SK-N-SH (cell line): ENCODE data around the gene GJB3. TPM values are rescaled to one million over a fixed set of nuclear protein-coding genes. Genes with fewer than 3 reads are reported as not detected.

Source experiments
- CTCF ChIA-PET: fragments of 300-600, 350-600 bp; formaldehyde crosslinking; extraction: SDS; loops from one replicate; lab custom pipeline; 2021; lab: Yijun Ruan, JAX
- POLR2A ChIA-PET: fragments of 350-600 bp; sonication (Branson Sonifier 250); formaldehyde crosslinking; extraction: SDS; loops from one replicate; lab custom pipeline; 2020; ENCODE audit warnings: antibody characterized with exemption, inconsistent platforms; lab: Yijun Ruan, JAX
- DNase-seq: peaks from one replicate; pipeline ENCODE4 v3.0.0; 2012
- H2AFZ ChIP-seq: fragments of 200-600 bp; sonication (generic); 2 replicates; pipeline ENCODE4 v1.8.1; 2016; ENCODE audit warnings: antibody characterized with exemption, mild to moderate bottlenecking, low read depth
- H3F3A ChIP-seq: fragments of 200-600 bp; sonication (generic); replicated peaks from 2 replicates; pipeline ENCODE3; 2016; ENCODE audit warnings: antibody characterized with exemption, mild to moderate bottlenecking; ENCODE audit not compliant: insufficient read depth
- H3K27ac ChIP-seq, 2 experiments: fragments of 200-500 bp in 1 of 2; fragments of 200-600 bp in 1 of 2; sonication (Bioruptor generic) in 1 of 2; sonication (generic), shearing (Covaris generic) in 1 of 2; 2 replicates each; pipeline versions ENCODE4 v1.5.1 to v1.6.1; 2014 to 2016; ENCODE audit warnings: low read depth in 2 of 2, inconsistent platforms in 1 of 2, low read length in 1 of 2, mild to moderate bottlenecking in 1 of 2, mixed read lengths in 1 of 2
- H3K27me3 ChIP-seq: fragments of 200-600 bp; sonication (generic), shearing (Covaris generic); 2 replicates; pipeline ENCODE4 v1.6.1; 2016; ENCODE audit warnings: mixed run types; ENCODE audit not compliant: insufficient read depth
- H3K36me3 ChIP-seq, 2 experiments: fragments of 200-500 bp in 1 of 2; fragments of 200-600 bp in 1 of 2; sonication (Bioruptor generic) in 1 of 2; sonication (generic) in 1 of 2; replicated peaks in 1 of 2; 2 replicates each; pipeline versions ENCODE3 to v1.5.1; 2014 to 2016; ENCODE audit warnings: low read length in 1 of 2, mild to moderate bottlenecking in 1 of 2; ENCODE audit not compliant: insufficient read depth in 2 of 2, control insufficient read depth in 1 of 2
- H3K4me1 ChIP-seq, 2 experiments: fragments of 200-500 bp in 1 of 2; fragments of 200-600 bp in 1 of 2; sonication (Bioruptor generic) in 1 of 2; sonication (generic), shearing (Covaris generic) in 1 of 2; 2 replicates each; pipeline versions ENCODE4 v1.5.1 to v1.6.1; 2014 to 2016; ENCODE audit warnings: low read depth in 1 of 2, low read length in 1 of 2, mixed run types in 1 of 2; ENCODE audit not compliant: insufficient read depth in 2 of 2, control insufficient read depth in 1 of 2
- H3K4me2 ChIP-seq: fragments of 200-600 bp; sonication (generic), shearing (Covaris generic); 2 replicates; pipeline ENCODE4 v1.6.1; 2017; ENCODE audit warnings: mixed run types
- H3K4me3 ChIP-seq, 2 experiments: fragments of 200-500 bp in 1 of 2; fragments of 200-600 bp in 1 of 2; sonication (Bioruptor generic) in 1 of 2; sonication (generic), shearing (Covaris generic) in 1 of 2; 2 replicates each; pipeline versions ENCODE4 v1.5.1 to v1.8.1; 2014 to 2016; ENCODE audit warnings: low read depth in 2 of 2, inconsistent platforms in 1 of 2, low read length in 1 of 2, mild to moderate bottlenecking in 1 of 2, mixed read lengths in 1 of 2, moderate library complexity in 1 of 2
- H3K79me2 ChIP-seq: fragments of 200-600 bp; sonication (generic); 2 replicates; pipeline ENCODE4 v1.8.1; 2017; ENCODE audit warnings: mild to moderate bottlenecking; ENCODE audit not compliant: insufficient read depth
- H3K9ac ChIP-seq: fragments of 200-600 bp; sonication (generic); 2 replicates; pipeline ENCODE4 v1.6.1; 2017; ENCODE audit warnings: mixed run types
- H3K9me2 ChIP-seq: fragments of 200-600 bp; sonication (generic); 2 replicates; pipeline ENCODE4 v1.6.1; 2017; ENCODE audit warnings: mixed run types
- H3K9me3 ChIP-seq: fragments of 200-600 bp; sonication (generic); 2 replicates; pipeline ENCODE4 v1.6.1; 2017; ENCODE audit warnings: mixed run types, mild to moderate bottlenecking, moderate library complexity
- H4K20me1 ChIP-seq: fragments of 200-600 bp; sonication (generic); 2 replicates; pipeline ENCODE4 v1.6.1; 2017; ENCODE audit warnings: mild to moderate bottlenecking, mixed run types; ENCODE audit not compliant: insufficient read depth
- CTCF ChIP-seq: fragments of 200-600 bp; sonication (generic); IDR thresholded peaks from 2 replicates; pipeline ENCODE4 v1.6.1; 2017; ENCODE audit warnings: antibody characterized with exemption, mild to moderate bottlenecking, moderate library complexity
- ELF1 ChIP-seq: IDR thresholded peaks from 2 replicates; pipeline ENCODE4 v1.4.0; 2012
- EZH2phosphoT487 ChIP-seq: fragments of 200-600 bp; sonication (generic); IDR thresholded peaks from 2 replicates; pipeline ENCODE4 v1.6.1; 2017; ENCODE audit warnings: low read depth, mixed run types, mild to moderate bottlenecking, antibody characterized with exemption, moderate library complexity, borderline replicate concordance
- FOSL2 ChIP-seq: IDR thresholded peaks from 2 replicates; pipeline ENCODE4 v1.4.0; 2012; ENCODE audit warnings: low read depth, mild to moderate bottlenecking, moderate library complexity, borderline replicate concordance
- FOXJ3 ChIP-seq: sonication (generic); formaldehyde crosslinking; IDR thresholded peaks from 2 replicates; pipeline ENCODE4 v1.5.1; 2020; ENCODE audit warnings: mild to moderate bottlenecking, missing genetic modification reagents
- FOXM1 ChIP-seq: IDR thresholded peaks from 2 replicates; pipeline ENCODE4 v1.4.0; 2012; ENCODE audit warnings: low read depth, mild to moderate bottlenecking
- GABPA ChIP-seq: IDR thresholded peaks from 2 replicates; pipeline ENCODE4 v1.4.0; 2012; ENCODE audit warnings: low read depth, mild to moderate bottlenecking
- GATA2 ChIP-seq: sonication (generic); formaldehyde crosslinking; IDR thresholded peaks from 2 replicates; pipeline ENCODE4 v1.5.0; 2020; ENCODE audit warnings: mild to moderate bottlenecking, missing genetic modification reagents
- JUND ChIP-seq: IDR thresholded peaks from 2 replicates; pipeline ENCODE4 v1.4.0; 2012
- MEF2A ChIP-seq: IDR thresholded peaks from 2 replicates; pipeline ENCODE4 v1.4.0; 2012; ENCODE audit warnings: low read depth, borderline replicate concordance
- MXI1 ChIP-seq: IDR thresholded peaks from 2 replicates; pipeline ENCODE4 v1.6.1; 2012; ENCODE audit warnings: mild to moderate bottlenecking, low read depth, low read length, improper control_type of control experiment
- NRF1 ChIP-seq: IDR thresholded peaks from 2 replicates; pipeline ENCODE4 v1.6.1; 2012; ENCODE audit warnings: low read depth, mild to moderate bottlenecking, low read length
- POLR2AphosphoS5 ChIP-seq: IDR thresholded peaks from 2 replicates; pipeline ENCODE4 v1.6.1; 2012; ENCODE audit warnings: low read depth, low read length
- RAD21 ChIP-seq: IDR thresholded peaks from 2 replicates; pipeline ENCODE4 v1.6.1; 2012; ENCODE audit warnings: mild to moderate bottlenecking, low read length
- SIN3A ChIP-seq: IDR thresholded peaks from 2 replicates; pipeline ENCODE4 v1.6.1; 2012; ENCODE audit warnings: low read depth, mild to moderate bottlenecking, low read length, moderate library complexity, borderline replicate concordance
- TCF12 ChIP-seq: IDR thresholded peaks from 2 replicates; pipeline ENCODE4 v1.4.0; 2012
- USF2 ChIP-seq: fragments of 150-350 bp; IDR thresholded peaks from 2 replicates; pipeline ENCODE4 v1.6.1; 2017; ENCODE audit warnings: antibody characterized with exemption, low read length, low read depth, borderline replicate concordance
- YY1 ChIP-seq: IDR thresholded peaks from 2 replicates; pipeline ENCODE4 v1.4.0; 2012; ENCODE audit warnings: low read depth, mild to moderate bottlenecking
- whole genome bisulfite sequencing: methylation state at CpG from one replicate; pipeline ENCODE4 v1.1.6; 2017; ENCODE audit warnings: low lambda C conversion rate; 5-methylcytosine and 5-hydroxymethylcytosine counted together
- polyA plus RNA-seq, 3 experiments: library from polyadenylated mRNA; depleted of rRNA; stranded (reverse); fragments of >200 nt; gene quantifications; 2 replicates each; pipeline ENCODE4 v1.2.3, GENCODE V29; 2012

The GJB3 gene
- polyA plus RNA-seq, 1 of the 3 experiments (the other 2 are of a cell fraction): not detected

- Histone ChIP-seq H3K9ac (no peak within 1 kb of the TSS), H3K27ac (no peak within 1 kb of the TSS), H2AFZ (no peak within 1 kb of the TSS), H3F3A (no peaks in the 10 kb centered on the region), H3K36me3 (no peaks in the 10 kb centered on the region), H3K79me2 (no peaks in the 10 kb centered on the region), H4K20me1 (no peaks in the 10 kb centered on the region), H3K27me3 (no peaks in the 10 kb centered on the region), H3K4me2 (no peak within 1 kb of the TSS), H3K4me1 (no peaks in the 10 kb centered on the region), H3K9me3 (no peaks in the 10 kb centered on the region), H3K9me2 (no peaks in the 10 kb centered on the region), H3K4me3 (no peak within 1 kb of the TSS)
- DNase-seq: no peak
- POLR2A ChIA-PET: no interaction called here
- CTCF ChIA-PET: interaction anchor here (1.0 to 2.5 kb wide), 2 partner anchors 17 to 93 kb away, joined by 4 to 13 read pairs; no protein-coding TSS in a partner anchor
- TF ChIP-seq FOXM1: no peak
- no peak for TF ChIP-seq TCF12
- no peak for TF ChIP-seq JUND
- no peak for TF ChIP-seq RAD21
- TF ChIP-seq MEF2A: no peak
- no peak for TF ChIP-seq GABPA
- 46% methylated on average over 7 of the region's 10 CpGs for WGBS
These were observed 21.3 kb upstream of the GJB3 start, which contains the start of gene GJB4 for GRCh38 chr1:34759503-34760357. Gene GJB4, plus strand, starts transcription at chr1:34759740. Its CDS starts 1,515 bp downstream, at chr1:34761255.

GRCh38 chr1:34761176-34761761, 19.7 kb upstream of the GJB3 start:
- ChIA-PET CTCF (no interaction called here), POLR2A (no interaction called here)
- Histone ChIP-seq H3K4me1 (no peaks in the 10 kb centered on the region), H3K9me3 (no peaks in the 10 kb centered on the region), H3K27ac (no peak overlapping the region), H3K36me3 (no peaks in the 10 kb centered on the region), H3K27me3 (no peaks in the 10 kb centered on the region), H3K9ac (no peak overlapping the region), H3K4me2 (no peak overlapping the region), H2AFZ (no peak overlapping the region), H3F3A (no peaks in the 10 kb centered on the region), H3K79me2 (no peaks in the 10 kb centered on the region), H3K4me3 (no peak overlapping the region), H4K20me1 (no peaks in the 10 kb centered on the region), H3K9me2 (no peaks in the 10 kb centered on the region)
- WGBS: 75% methylated on average over 21 of the region's 33 CpGs
- no peak for DNase-seq
- TF ChIP-seq SIN3A (no peak), USF2 (no peak), MXI1 (no peak), GATA2 (CRISPR knock-in tag) (no peak), ELF1 (no peak), FOXJ3 (no peak), EZH2phosphoT487 (no peak), FOSL2 (no peak), NRF1 (no peak), CTCF (no peak), POLR2AphosphoS5 (no peak), YY1 (no peak), TCF12 (no peak)
